ENCODE measurements around the gene FARSB.
"Not testable (repeated sequence)": the region's sequence is repeated elsewhere in the genome, so short reads cannot be mapped to it uniquely, and the experiment has no call there.

The FARSB gene

GRCh38 chr2:222603501-222603900 lies 52.4 kb downstream of the FARSB start:
- no peak for DNase-seq

- no peak for DNase-seq
Measured at GRCh38 chr2:222598611-222599010, 57.3 kb downstream of the FARSB start.

- no peak for DNase-seq
Measured at GRCh38 chr2:222595581-222595980, 60.3 kb downstream of the FARSB start.

- DNase-seq = no peak
Measured at GRCh38 chr2:222594679-222595078, 61.2 kb downstream of the FARSB start.

GRCh38 chr2:222592176-222592575 lies 63.7 kb downstream of the FARSB start:
- DNase-seq = no peak

- DNase-seq = no peak
Measured at GRCh38 chr2:222591661-222592060, 64.2 kb downstream of the FARSB start.

- DNase-seq = not testable (repeated sequence)
Measured at GRCh38 chr2:222584589-222584988, 71.3 kb downstream of the FARSB start.

GRCh38 chr2:222582928-222583327 lies 73.0 kb downstream of the FARSB start:
- no peak for DNase-seq

GRCh38 chr2:222577341-222577740 lies 78.6 kb downstream of the FARSB start:
- no peak for DNase-seq

GRCh38 chr2:222576171-222577081 lies 79.5 kb downstream of the FARSB start:
- no peak for DNase-seq

- DNase-seq = no peak
Measured at GRCh38 chr2:222575618-222576017, 80.3 kb downstream of the FARSB start.

GRCh38 chr2:222572751-222573174 lies 83.1 kb downstream of the FARSB start:
- peak; percentile 8 for DNase-seq

GRCh38 chr2:222572264-222572721 lies 83.6 kb downstream of the FARSB start:
- DNase-seq = peak; percentile 25

GRCh38 chr2:222569826-222570225 lies 86.1 kb downstream of the FARSB start:
- DNase-seq = no peak

GRCh38 chr2:222568865-222569264 lies 87.0 kb downstream of the FARSB start:
- no peak for DNase-seq

- no peak for DNase-seq
Measured at GRCh38 chr2:222566229-222566628, 89.7 kb downstream of the FARSB start.

GRCh38 chr2:222563936-222564335 lies 92.0 kb downstream of the FARSB start:
- no peak for DNase-seq

- DNase-seq = no peak
Measured at GRCh38 chr2:222563106-222563718, 92.7 kb downstream of the FARSB start.

GRCh38 chr2:222561817-222562645 lies 93.9 kb downstream of the FARSB start:
- DNase-seq = peak; percentile 48

- no peak for DNase-seq
Measured at GRCh38 chr2:222561151-222561550, 94.7 kb downstream of the FARSB start.

GRCh38 chr2:222554517-222554916 lies 101.4 kb downstream of the FARSB start:
- no peak for DNase-seq

- DNase-seq = no peak
Measured at GRCh38 chr2:222548992-222549391, 106.9 kb downstream of the FARSB start.

GRCh38 chr2:222547083-222547482 lies 108.8 kb downstream of the FARSB start:
- no peak for DNase-seq

Measured in activated CD4-positive, alpha-beta T cell treated with anti-CD3 and anti-CD28 coated beads, Interleukin-2, amount 50 U/mL, for 16 hours (primary cell).